Neuronal stem cell (in vitro differentiated cells): ENCODE data around the gene GIPC3.

Experiments
- DNase-seq: peaks from one replicate; pipeline ENCODE4 v3.0.0-alpha.2; 2013; ENCODE audit warnings: low spot score
- H2AFZ ChIP-seq: one replicate; pipeline ENCODE4 v1.6.1; 2013; ENCODE audit warnings: mild to moderate bottlenecking, low read length, inconsistent platforms
- H2AK5ac ChIP-seq: 2 replicates; pipeline ENCODE4 v1.6.1; 2013; ENCODE audit warnings: low read depth, mild to moderate bottlenecking, inconsistent platforms, low read length, moderate library complexity, mixed read lengths
- H2BK120ac ChIP-seq: 2 replicates; pipeline ENCODE4 v1.6.1; 2013; ENCODE audit warnings: low read depth, mild to moderate bottlenecking, inconsistent platforms, low read length, moderate library complexity, mixed read lengths
- H2BK12ac ChIP-seq: one replicate; pipeline ENCODE4 v1.6.1; 2013; ENCODE audit warnings: low read length, inconsistent platforms
- H2BK15ac ChIP-seq: 2 replicates; pipeline ENCODE4 v1.6.1; 2013; ENCODE audit warnings: mild to moderate bottlenecking, low read length, inconsistent platforms, mixed read lengths
- H2BK5ac ChIP-seq: one replicate; pipeline ENCODE4 v1.6.1; 2013; ENCODE audit warnings: inconsistent platforms, mild to moderate bottlenecking, low read length, moderate library complexity
- H3K14ac ChIP-seq: one replicate; pipeline ENCODE4 v1.6.1; 2013; ENCODE audit warnings: low read length, inconsistent platforms
- H3K18ac ChIP-seq: 2 replicates; pipeline ENCODE4 v1.6.1; 2013; ENCODE audit warnings: low read length, inconsistent platforms
- H3K23ac ChIP-seq: 2 replicates; pipeline ENCODE4 v1.6.1; 2013; ENCODE audit warnings: low read depth, mild to moderate bottlenecking, mixed read lengths, low read length, inconsistent platforms; ENCODE audit not compliant: poor library complexity
- H3K27ac ChIP-seq: replicated peaks from 3 replicates; pipeline ENCODE4 v1.5.1; 2013; ENCODE audit warnings: low read length, inconsistent platforms
- H3K27me3 ChIP-seq, 3 experiments: 2 replicates each; pipeline ENCODE4 v1.6.1; 2013; ENCODE audit warnings: low read length in 3 of 3, mild to moderate bottlenecking in 2 of 3, inconsistent platforms in 1 of 3, low read depth in 1 of 3, mixed read lengths in 1 of 3, moderate library complexity in 1 of 3; ENCODE audit not compliant: control insufficient read depth in 3 of 3, insufficient read depth in 3 of 3
- H3K36me3 ChIP-seq, 2 donors: replicated peaks in 1 of 2; 2 replicates each; pipeline ENCODE4 v1.6.1; 2013; ENCODE audit warnings: low read length in 2 of 2; ENCODE audit not compliant: control insufficient read depth in 2 of 2, insufficient read depth in 2 of 2
- H3K4ac ChIP-seq: 2 replicates; pipeline ENCODE4 v1.6.1; 2013; ENCODE audit warnings: inconsistent platforms, mild to moderate bottlenecking, low read length, moderate library complexity
- H3K4me1 ChIP-seq, 2 donors: 1 replicate in 1 of 2; 2 replicates in 1 of 2; pipeline ENCODE4 v1.6.1; 2013; ENCODE audit warnings: low read length in 2 of 2, low read depth in 1 of 2; ENCODE audit not compliant: control insufficient read depth in 2 of 2, insufficient read depth in 1 of 2
- H3K4me2 ChIP-seq: one replicate; pipeline ENCODE4 v1.6.1; 2013; ENCODE audit warnings: mild to moderate bottlenecking, low read length, inconsistent platforms; ENCODE audit not compliant: insufficient read depth, poor library complexity, severe bottlenecking
- H3K4me3 ChIP-seq, 2 donors: 2 replicates each; pipeline ENCODE4 v1.5.1; 2013; ENCODE audit warnings: low read length in 2 of 2, mild to moderate bottlenecking in 2 of 2, inconsistent platforms in 1 of 2, moderate library complexity in 1 of 2
- H3K79me1 ChIP-seq: one replicate; pipeline ENCODE4 v1.6.1; 2013; ENCODE audit warnings: low read depth, mild to moderate bottlenecking, inconsistent platforms, low read length, moderate library complexity
- H3K9ac ChIP-seq: one replicate; pipeline ENCODE4 v1.6.1; 2013; ENCODE audit warnings: mild to moderate bottlenecking, low read depth, low read length, inconsistent platforms; ENCODE audit not compliant: poor library complexity
- H3K9me3 ChIP-seq, 2 donors: replicated peaks in 1 of 2; 2 replicates each; pipeline versions ENCODE3 to v1.6.1; 2013; ENCODE audit warnings: low read length in 2 of 2, mild to moderate bottlenecking in 2 of 2, inconsistent platforms in 1 of 2, low read depth in 1 of 2, mixed read lengths in 1 of 2, moderate library complexity in 1 of 2; ENCODE audit not compliant: control insufficient read depth in 2 of 2, insufficient read depth in 1 of 2
- H4K8ac ChIP-seq: one replicate; pipeline ENCODE4 v1.6.1; 2013; ENCODE audit warnings: low read depth, mild to moderate bottlenecking, inconsistent platforms, low read length, moderate library complexity
- H4K91ac ChIP-seq: one replicate; pipeline ENCODE4 v1.6.1; 2013; ENCODE audit warnings: low read length, low read depth, mild to moderate bottlenecking, inconsistent platforms; ENCODE audit not compliant: poor library complexity
- WGBS, 2 donors: extraction: QIAGEN DNeasy Blood & Tissue Kit; methylation state at CpG; one replicate each; pipeline ENCODE4 v1.1.7; 2013; ENCODE audit warnings: missing lambda C conversion rate in 2 of 2, mixed read lengths in 1 of 2; ENCODE audit not compliant: insufficient read length in 2 of 2, insufficient replicate concordance in 1 of 2; ENCODE audit errors: extremely low coverage in 2 of 2; 5-methylcytosine and 5-hydroxymethylcytosine counted together

The GIPC3 gene

GRCh38 chr19:3547767-3548282, 37.5 kb upstream of the GIPC3 start:
- Histone ChIP-seq H3K79me1 (peaks cover 16% of the 10 kb centered on the region), H3K14ac (no peak overlapping the region), H2BK12ac (peak overlapping the region; percentile 73), H2AK5ac (no peak overlapping the region), H4K91ac (no peak overlapping the region), H3K18ac (no peak overlapping the region), H3K4me1 (peaks cover 0 to 3% of the 10 kb centered on the region in 2 donors), H3K4ac (no peak overlapping the region), H3K4me2 (no peak overlapping the region), H3K36me3 (peaks cover 18 to 27% of the 10 kb centered on the region in 2 donors), H2BK15ac (no peak overlapping the region), H3K27me3 (no peaks in the 10 kb centered on the region), H2BK120ac (no peak overlapping the region), H3K4me3 (peak overlapping the region in 1 of 2 donors; percentile 56), H3K27ac (no peak overlapping the region), H2AFZ (no peak overlapping the region), H3K9me3 (no peaks in the 10 kb centered on the region), H2BK5ac (no peak overlapping the region), H4K8ac (no peak overlapping the region), H3K23ac (peak overlapping the region; percentile 55), H3K9ac (peak overlapping the region; percentile 70)
- DNase-seq, result no peak
- WGBS, 2 donors, result no CpG with 5 or more reads among the region's 36 CpGs

GRCh38 chr19:3548606-3549005, 36.7 kb upstream of the GIPC3 start:
- no peak overlapping the region for H2BK15ac ChIP-seq
- peaks cover 0 to 3% of the 10 kb centered on the region in 2 donors for H3K4me1 ChIP-seq
- H4K91ac ChIP-seq, result no peak overlapping the region
- no CpG with 5 or more reads among the region's 14 CpGs for WGBS, 2 donors
- H3K4ac ChIP-seq, result no peak overlapping the region
- H3K4me3 ChIP-seq, result no peak overlapping the region
- no peak for DNase-seq
- H4K8ac ChIP-seq, result no peak overlapping the region
- no peak overlapping the region for H3K23ac ChIP-seq
- H2AFZ ChIP-seq, result no peak overlapping the region
- no peaks in the 10 kb centered on the region for H3K9me3 ChIP-seq
- H3K79me1 ChIP-seq, result peaks cover 16% of the 10 kb centered on the region
- no peak overlapping the region for H2BK12ac ChIP-seq
- no peak overlapping the region for H3K9ac ChIP-seq
- H3K27me3 ChIP-seq, result no peaks in the 10 kb centered on the region
- H3K4me2 ChIP-seq, result no peak overlapping the region
- H3K18ac ChIP-seq, result no peak overlapping the region
- H2BK120ac ChIP-seq, result no peak overlapping the region
- no peak overlapping the region for H2BK5ac ChIP-seq
- H3K36me3 ChIP-seq, result peaks cover 18 to 27% of the 10 kb centered on the region in 2 donors
- no peak overlapping the region for H3K27ac ChIP-seq
- H3K14ac ChIP-seq, result no peak overlapping the region
- H2AK5ac ChIP-seq, result no peak overlapping the region

GRCh38 chr19:3549816-3550215, 35.5 kb upstream of the GIPC3 start:
- no peak overlapping the region for H4K8ac ChIP-seq
- no peak overlapping the region for H3K4me3 ChIP-seq
- no peaks in the 10 kb centered on the region for H3K27me3 ChIP-seq
- H3K27ac ChIP-seq, result no peak overlapping the region
- no peak overlapping the region for H2BK15ac ChIP-seq
- peaks cover 16 to 27% of the 10 kb centered on the region in 2 donors for H3K36me3 ChIP-seq
- H2BK12ac ChIP-seq, result no peak overlapping the region
- H3K14ac ChIP-seq, result no peak overlapping the region
- H2AFZ ChIP-seq, result no peak overlapping the region
- H3K4me1 ChIP-seq, result peaks cover 2 to 3% of the 10 kb centered on the region in 2 donors
- H2AK5ac ChIP-seq, result no peak overlapping the region
- no peak overlapping the region for H4K91ac ChIP-seq
- no peak overlapping the region for H3K4ac ChIP-seq
- no peak overlapping the region for H2BK5ac ChIP-seq
- no CpG with 5 or more reads among the region's 10 CpGs for WGBS, 2 donors
- no peak overlapping the region for H3K18ac ChIP-seq
- no peaks in the 10 kb centered on the region for H3K9me3 ChIP-seq
- H3K79me1 ChIP-seq, result peaks cover 14% of the 10 kb centered on the region
- no peak overlapping the region for H2BK120ac ChIP-seq
- no peak overlapping the region for H3K4me2 ChIP-seq
- H3K23ac ChIP-seq, result no peak overlapping the region
- no peak for DNase-seq
- no peak overlapping the region for H3K9ac ChIP-seq

- WGBS, 2 donors, result no CpG with 5 or more reads among the region's 34 CpGs
Observed at GRCh38 chr19:3550947-3551791, 34.1 kb upstream of the GIPC3 start.

More at GRCh38 chr19:3550947-3551791, 34.1 kb upstream of the GIPC3 start:
- no peak overlapping the region for H2BK120ac ChIP-seq
- no peak overlapping the region for H2BK5ac ChIP-seq
- no peak overlapping the region for H3K4me2 ChIP-seq
- peaks cover 14% of the 10 kb centered on the region for H3K79me1 ChIP-seq
- DNase-seq, result no peak
- no peaks in the 10 kb centered on the region for H3K9me3 ChIP-seq
- H2BK12ac ChIP-seq, result no peak overlapping the region
- H2BK15ac ChIP-seq, result no peak overlapping the region
- H3K27ac ChIP-seq, result no peak overlapping the region
- no peak overlapping the region for H2AFZ ChIP-seq
- H3K4me1 ChIP-seq, result peaks cover 0 to 3% of the 10 kb centered on the region in 2 donors
- no peak overlapping the region for H3K4me3 ChIP-seq
- H3K14ac ChIP-seq, result no peak overlapping the region
- peak overlapping the region; percentile 60 for H3K9ac ChIP-seq
- no peak overlapping the region for H3K23ac ChIP-seq
- no peak overlapping the region for H2AK5ac ChIP-seq
- no peak overlapping the region for H3K18ac ChIP-seq
- H3K4ac ChIP-seq, result no peak overlapping the region
- H3K27me3 ChIP-seq, result no peaks in the 10 kb centered on the region
- H3K36me3 ChIP-seq, result peaks cover 8 to 19% of the 10 kb centered on the region in 2 donors
- H4K8ac ChIP-seq, result no peak overlapping the region
- H4K91ac ChIP-seq, result no peak overlapping the region
